Esophagus squamous epithelium (tissue), 4 donors: Measurements from ENCODE around the gene THPO.

Experiments used
- CTCF ChIP-seq, 6 experiments: fragments of 450-650 bp in 4 of 6; fragments of 200-600 bp in 2 of 6; sonication (generic) in 2 of 6; IDR thresholded peaks; one replicate each; pipeline ENCODE4 v1.5.1; 2016 to 2019; ENCODE audit warnings: antibody characterized with exemption in 6 of 6, mild to moderate bottlenecking in 4 of 6, moderate library complexity in 4 of 6
- POLR2A ChIP-seq, 4 donors: fragments of 450-650 bp; IDR thresholded peaks; one replicate each; pipeline ENCODE4 v1.6.1; 2017; ENCODE audit warnings: antibody characterized with exemption in 4 of 4, mild to moderate bottlenecking in 4 of 4, moderate library complexity in 3 of 4

- TF ChIP-seq CTCF (IDR thresholded peaks at IDR 0.05) (no peak), POLR2A (IDR thresholded peaks at IDR 0.05) (no peak)
Observed at GRCh38 chr3:184372296-184372821, 5.6 kb downstream of the THPO start.
